ENCODE measurements around the gene C11orf86. TPM values are rescaled to one million over a fixed set of nuclear protein-coding genes. Genes with fewer than 3 reads are reported as not detected.

Gene C11orf86
- total and polyA plus RNA-seq, 10 of the 15 experiments (the other 5 are each of a cell fraction or from before 2014, with no cell fraction given): not detected

- intact Hi-C loops (cut with micrococcal nuclease; ENCODE audit: unreplicated experiment): no loop called here
- no peak for FAIRE-seq
- Histone ChIP-seq H2AFZ (ENCODE audit: control insufficient read depth, low read depth, low read length) (no peak overlapping the region), H3K9ac (ENCODE audit: control insufficient read depth, insufficient read depth, low read length) (no peak overlapping the region), H3K27ac (ENCODE audit: control insufficient read depth, insufficient read depth) (no peak overlapping the region), H3K36me3 (ENCODE audit: control insufficient read depth in 2 of 2, insufficient read depth in 2 of 2, low read length in 1 of 2) (no peaks in the 10 kb centered on the region), H3K4me3 (no peak overlapping the region), H3K27me3 (replicated peaks in 1 of 2; ENCODE audit: control insufficient read depth in 2 of 2, insufficient read depth in 2 of 2, low read length in 1 of 2) (no peaks in the 10 kb centered on the region; a peak in 1 of 4 replicates), H3K9me3 (replicated peaks; ENCODE audit: control insufficient read depth, insufficient read depth, low read length) (no peaks in the 10 kb centered on the region; the same call in 2 of the 3 replicates), H3K4me1 (ENCODE audit: control insufficient read depth, insufficient read depth, low read length) (peaks cover 6% of the 10 kb centered on the region; the same call in 1 of the 2 replicates), H4K20me1 (ENCODE audit: control insufficient read depth, insufficient read depth) (no peaks in the 10 kb centered on the region), H3K4me2 (ENCODE audit: control insufficient read depth, insufficient read depth) (no peak overlapping the region), H3K79me2 (ENCODE audit: control insufficient read depth, insufficient read depth, low read length) (no peaks in the 10 kb centered on the region)
- in situ Hi-C loops (cut with MboI): no loop called here
- SMC1A ChIA-PET (ENCODE audit: uncharacterized antibody, unreplicated experiment): no interaction called here
- DNase-seq (ENCODE audit: low read depth, low spot score): no peak
- CTCF ChIA-PET: interaction anchor here (1.2 kb wide), 1 partner anchor 65 kb away, joined by 3 read pairs; no protein-coding TSS in a partner anchor
- POLR2A ChIA-PET: no interaction called here
- no peak for TF ChIP-seq CBFB (IDR thresholded peaks at IDR 0.05; ENCODE audit: low read depth)
- no peak for TF ChIP-seq JUNB (IDR thresholded peaks at IDR 0.05)
- TF ChIP-seq PBX3 (IDR thresholded peaks at IDR 0.05; ENCODE audit: insufficient replicate concordance, low read depth, low read length): no peak
- no peak for TF ChIP-seq TAF1 (IDR thresholded peaks at IDR 0.05; ENCODE audit: borderline replicate concordance, low read depth, low read length)
- TF ChIP-seq, protein P1, sequence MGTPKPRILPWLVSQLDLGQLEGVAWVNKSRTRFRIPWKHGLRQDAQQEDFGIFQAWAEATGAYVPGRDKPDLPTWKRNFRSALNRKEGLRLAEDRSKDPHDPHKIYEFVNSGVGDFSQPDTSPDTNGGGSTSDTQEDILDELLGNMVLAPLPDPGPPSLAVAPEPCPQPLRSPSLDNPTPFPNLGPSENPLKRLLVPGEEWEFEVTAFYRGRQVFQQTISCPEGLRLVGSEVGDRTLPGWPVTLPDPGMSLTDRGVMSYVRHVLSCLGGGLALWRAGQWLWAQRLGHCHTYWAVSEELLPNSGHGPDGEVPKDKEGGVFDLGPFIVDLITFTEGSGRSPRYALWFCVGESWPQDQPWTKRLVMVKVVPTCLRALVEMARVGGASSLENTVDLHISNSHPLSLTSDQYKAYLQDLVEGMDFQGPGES (IDR thresholded peaks at IDR 0.05): no peak
- no peak for TF ChIP-seq JUND (IDR thresholded peaks at IDR 0.05; ENCODE audit: low read depth, low read length)
- TF ChIP-seq TARDBP (IDR thresholded peaks at IDR 0.05; ENCODE audit: borderline replicate concordance): no peak
- no peak for TF ChIP-seq SMAD1 (IDR thresholded peaks at IDR 0.05; ENCODE audit: low read depth, partially characterized antibody)
- TF ChIP-seq NFXL1 (IDR thresholded peaks at IDR 0.05; ENCODE audit: borderline replicate concordance): no peak
- no peak for TF ChIP-seq RUNX3 (IDR thresholded peaks at IDR 0.05; ENCODE audit: low read length)
- no peak for TF ChIP-seq MEF2B (IDR thresholded peaks at IDR 0.05; ENCODE audit: partially characterized antibody, poor library complexity, severe bottlenecking)
- no peak for TF ChIP-seq SPI1 (IDR thresholded peaks at IDR 0.05; ENCODE audit: borderline replicate concordance, insufficient read depth, low read depth, low read length)
- TF ChIP-seq ESRRA (IDR thresholded peaks at IDR 0.05; ENCODE audit: low read length): no peak
- TF ChIP-seq ZNF217 (IDR thresholded peaks at IDR 0.05): no peak
- no peak for TF ChIP-seq RELA (IDR thresholded peaks at IDR 0.05; ENCODE audit: borderline replicate concordance, partially characterized antibody)
- RAD21 ChIA-PET (ENCODE audit: unreplicated experiment): interaction anchor here (0.7 kb wide), 1 partner anchor 893 kb away, joined by 3 read pairs; no protein-coding TSS in a partner anchor
- BruUV-seq (replicated peaks): no TSS peak
- 44% methylated on average over 2 of the region's 2 CpGs for WGBS (ENCODE audit: insufficient coverage, insufficient replicate concordance, low lambda C conversion rate, missing lambda C conversion rate)
- ATAC-seq: no peak
Measured at GRCh38 chr11:66979336-66979980, 4.4 kb downstream of the C11orf86 start.
